Fibroblast of lung (primary cell): ENCODE results near the gene GPR156.

ENCODE experiments used
- CTCF ChIP-seq, 2 donors: IDR thresholded peaks in 1 of 2; conservative IDR thresholded peaks in 1 of 2; 1 replicate in 1 of 2; 2 replicates in 1 of 2; pipeline ENCODE4 v1.5.1; 2011 to 2012; ENCODE audit warnings: low read length in 2 of 2, control low read depth in 1 of 2, inconsistent platforms in 1 of 2, low read depth in 1 of 2, mild to moderate bottlenecking in 1 of 2
- EZH2 ChIP-seq: IDR thresholded peaks from 2 replicates; pipeline ENCODE4 v1.5.1; 2012; ENCODE audit warnings: low read length, control low read depth, mild to moderate bottlenecking; ENCODE audit errors: missing control alignments

- TF ChIP-seq CTCF (conservative IDR thresholded peaks at IDR 0.05 in 1 of 2, IDR thresholded peaks at IDR 0.05 in 1 of 2; ENCODE audit: low read depth in 1 of 2, low read length in 2 of 2): no peak
- no peak for TF ChIP-seq EZH2
These were observed 127.9 kb downstream of the GPR156 start for GRCh38 chr3:120157113-120157512.
